ENCODE data around the gene OR52E1.

Gene OR52E1

GRCh38 chr11:5118893-5119292, 49.5 kb downstream of the OR52E1 start:
- DNase-seq: no peak

Measured in NCI-H1048 (cell line).